Brain microvascular endothelial cell (primary cell): ENCODE data around the gene HEXD.

Experiments
- DNase-seq: peaks from one replicate; pipeline ENCODE4 v3.0.0-alpha.2; 2020
- H3K27ac ChIP-seq: fragments of 250-450 bp; sonication (Bioruptor Pico); 2 replicates; pipeline ENCODE4 v1.5.1; 2020; ENCODE audit warnings: mild to moderate bottlenecking, moderate library complexity
- H3K27me3 ChIP-seq: fragments of 250-450 bp; sonication (Bioruptor Pico); replicated peaks from 2 replicates; pipeline ENCODE4 v1.5.1; 2020; ENCODE audit warnings: mild to moderate bottlenecking
- H3K36me3 ChIP-seq: fragments of 250-450 bp; sonication (Bioruptor Pico); replicated peaks from 2 replicates; pipeline ENCODE4 v1.5.1; 2020; ENCODE audit warnings: mild to moderate bottlenecking
- H3K4me3 ChIP-seq: 2 replicates; pipeline ENCODE4 v1.5.1; 2011; ENCODE audit warnings: low read depth, mild to moderate bottlenecking, control low read depth, low read length, moderate library complexity
- CTCF ChIP-seq: IDR thresholded peaks from 2 replicates; pipeline ENCODE4 v1.5.1; 2011; ENCODE audit warnings: low read depth, mild to moderate bottlenecking, moderate library complexity, low read length, control low read depth, inconsistent platforms; ENCODE audit errors: missing control alignments
- in situ Hi-C: cut with HindIII; loops from 2 replicates; pipeline ENCODE4 v1.10.0; 2017; ENCODE audit warnings: low sequenced_read_pairs, low pct_ligation_motif_present

HEXD gene

GRCh38 chr17:82441691-82442487 lies 23.7 kb downstream of the HEXD start:
- TF ChIP-seq CTCF = no peak
- in situ Hi-C loops = no loop called here
- no peak overlapping the region for H3K4me3 ChIP-seq
- H3K36me3 ChIP-seq = peaks cover 8% of the 10 kb centered on the region
- H3K27me3 ChIP-seq = no peaks in the 10 kb centered on the region
- no peak overlapping the region for H3K27ac ChIP-seq
- DNase-seq = no peak

GRCh38 chr17:82442643-82443464 lies 24.7 kb downstream of the HEXD start:
- in situ Hi-C loops = no loop called here
- Histone ChIP-seq H3K27me3 (no peaks in the 10 kb centered on the region), H3K4me3 (no peak overlapping the region), H3K27ac (no peak overlapping the region), H3K36me3 (peaks cover 8% of the 10 kb centered on the region)
- TF ChIP-seq CTCF = no peak
- no peak for DNase-seq

GRCh38 chr17:82443465-82444283 lies 25.5 kb downstream of the HEXD start:
- no peak for DNase-seq
- H3K36me3 ChIP-seq = peaks cover 8% of the 10 kb centered on the region
- no peak for TF ChIP-seq CTCF
- in situ Hi-C loops = no loop called here
- no peaks in the 10 kb centered on the region for H3K27me3 ChIP-seq
- H3K27ac ChIP-seq = no peak overlapping the region
- no peak overlapping the region for H3K4me3 ChIP-seq

GRCh38 chr17:82444284-82444893 lies 26.2 kb downstream of the HEXD start:
- H3K27ac ChIP-seq = no peak overlapping the region
- H3K27me3 ChIP-seq = no peaks in the 10 kb centered on the region
- TF ChIP-seq CTCF = no peak
- DNase-seq = no peak
- H3K4me3 ChIP-seq = no peak overlapping the region
- H3K36me3 ChIP-seq = peaks cover 8% of the 10 kb centered on the region
- in situ Hi-C loops = no loop called here

GRCh38 chr17:82444941-82445521 lies 26.9 kb downstream of the HEXD start:
- H3K36me3 ChIP-seq = peaks cover 8% of the 10 kb centered on the region
- no peak overlapping the region for H3K4me3 ChIP-seq
- no peak for DNase-seq
- H3K27ac ChIP-seq = no peak overlapping the region
- in situ Hi-C loops = no loop called here
- H3K27me3 ChIP-seq = no peaks in the 10 kb centered on the region
- no peak for TF ChIP-seq CTCF
